Stimulated activated CD8-positive, alpha-beta memory T cell treated with anti-CD3 and anti-CD28 coated beads, Interleukin-7, amount 100 ng/mL, for 48 hours (primary cell): ENCODE results near the gene C4BPA.

Experiments used
- DNase-seq, 2 donors: peaks; one replicate each; pipeline ENCODE4 v3.0.0-alpha.2; 2020; ENCODE audit warnings: low read depth in 1 of 2; ENCODE audit errors: extremely low read depth in 1 of 2

The C4BPA gene

GRCh38 chr1:207103892-207104373 is at the start of gene C4BPA:
TSS of gene C4BPA (plus strand) at chr1:207104233. CDS start at chr1:207113026, 8,793 bp downstream.
- DNase-seq: no peak

- no peak for DNase-seq
Observed at GRCh38 chr1:207054491-207054890, 49.5 kb upstream of the C4BPA start.

- no peak for DNase-seq
Observed at GRCh38 chr1:207055386-207056001, 48.5 kb upstream of the C4BPA start.

- no peak for DNase-seq
Observed at GRCh38 chr1:207056673-207057072, 47.4 kb upstream of the C4BPA start.

GRCh38 chr1:207058252-207058651 is 45.8 kb upstream of the C4BPA start:
- DNase-seq: no peak

GRCh38 chr1:207058878-207059867 is 44.9 kb upstream of the C4BPA start:
- DNase-seq: no peak

GRCh38 chr1:207059881-207060280 is 44.2 kb upstream of the C4BPA start:
- DNase-seq: no peak

- DNase-seq: no peak
Observed at GRCh38 chr1:207060596-207060995, 43.4 kb upstream of the C4BPA start.

GRCh38 chr1:207062058-207062457 is 42.0 kb upstream of the C4BPA start:
- DNase-seq: no peak

GRCh38 chr1:207063014-207063413 is 41.0 kb upstream of the C4BPA start:
- DNase-seq: no peak

- DNase-seq: no peak
Observed at GRCh38 chr1:207064561-207064960, 39.5 kb upstream of the C4BPA start.

- no peak for DNase-seq
Observed at GRCh38 chr1:207067185-207067584, 36.8 kb upstream of the C4BPA start.

- no peak for DNase-seq
Observed at GRCh38 chr1:207067665-207068064, 36.4 kb upstream of the C4BPA start.

- no peak for DNase-seq
Observed at GRCh38 chr1:207069061-207069460, 35.0 kb upstream of the C4BPA start.

GRCh38 chr1:207069858-207070506 is 34.1 kb upstream of the C4BPA start:
- no peak for DNase-seq

GRCh38 chr1:207070811-207071210 is 33.2 kb upstream of the C4BPA start:
- DNase-seq: no peak

GRCh38 chr1:207071426-207071825 is 32.6 kb upstream of the C4BPA start:
- no peak for DNase-seq

- DNase-seq: no peak
Observed at GRCh38 chr1:207072233-207072632, 31.8 kb upstream of the C4BPA start.

GRCh38 chr1:207073906-207074820 is 29.9 kb upstream of the C4BPA start:
- no peak for DNase-seq

GRCh38 chr1:207076181-207076955 is 27.7 kb upstream of the C4BPA start:
- no peak for DNase-seq
